ENCODE measurements around the gene FAM83G.

DNA sequence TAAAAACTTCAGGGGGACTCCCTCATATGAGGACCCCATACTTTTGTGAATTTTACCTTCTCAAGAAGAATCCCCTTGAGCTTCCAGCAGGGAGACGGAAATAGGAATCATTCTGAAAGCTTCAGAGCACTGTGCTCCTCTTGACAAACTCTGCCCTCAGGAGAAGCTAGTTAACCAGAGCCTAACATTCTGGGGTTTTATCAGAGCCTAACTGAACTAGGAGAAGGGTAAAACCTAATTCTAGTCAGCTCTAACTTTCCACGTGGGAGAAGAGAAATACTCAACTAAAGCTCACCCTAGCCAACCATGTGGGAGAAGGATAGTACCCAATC, 65.9 kb downstream of the FAM83G start:
- TF ChIP-seq, protein P1, sequence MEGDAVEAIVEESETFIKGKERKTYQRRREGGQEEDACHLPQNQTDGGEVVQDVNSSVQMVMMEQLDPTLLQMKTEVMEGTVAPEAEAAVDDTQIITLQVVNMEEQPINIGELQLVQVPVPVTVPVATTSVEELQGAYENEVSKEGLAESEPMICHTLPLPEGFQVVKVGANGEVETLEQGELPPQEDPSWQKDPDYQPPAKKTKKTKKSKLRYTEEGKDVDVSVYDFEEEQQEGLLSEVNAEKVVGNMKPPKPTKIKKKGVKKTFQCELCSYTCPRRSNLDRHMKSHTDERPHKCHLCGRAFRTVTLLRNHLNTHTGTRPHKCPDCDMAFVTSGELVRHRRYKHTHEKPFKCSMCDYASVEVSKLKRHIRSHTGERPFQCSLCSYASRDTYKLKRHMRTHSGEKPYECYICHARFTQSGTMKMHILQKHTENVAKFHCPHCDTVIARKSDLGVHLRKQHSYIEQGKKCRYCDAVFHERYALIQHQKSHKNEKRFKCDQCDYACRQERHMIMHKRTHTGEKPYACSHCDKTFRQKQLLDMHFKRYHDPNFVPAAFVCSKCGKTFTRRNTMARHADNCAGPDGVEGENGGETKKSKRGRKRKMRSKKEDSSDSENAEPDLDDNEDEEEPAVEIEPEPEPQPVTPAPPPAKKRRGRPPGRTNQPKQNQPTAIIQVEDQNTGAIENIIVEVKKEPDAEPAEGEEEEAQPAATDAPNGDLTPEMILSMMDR (IDR thresholded peaks at IDR 0.05), result no peak
- TF ChIP-seq POLR2A (IDR thresholded peaks at IDR 0.05), result no peak
